SU-DHL-6 (cell line): ENCODE results near the gene CCL4L2.

ENCODE experiments used
- CTCF ChIP-seq: fragments of 200-600 bp; sonication (generic); IDR thresholded peaks from one replicate; pipeline ENCODE4 v1.5.1; 2017; ENCODE audit warnings: antibody characterized with exemption, mild to moderate bottlenecking, low read length, moderate library complexity; ENCODE audit not compliant: insufficient read depth, poor library complexity, severe bottlenecking
- EZH2phosphoT487 ChIP-seq: fragments of 200-600 bp; sonication (generic), shearing (Covaris generic); conservative IDR thresholded peaks from 2 replicates; pipeline ENCODE4 v1.6.1; 2018; ENCODE audit warnings: mild to moderate bottlenecking, antibody characterized with exemption, low read length, moderate library complexity, mixed read lengths

- TF ChIP-seq CTCF (no peak), EZH2phosphoT487 (no peak)
Measured at GRCh38 chr17:36212966-36213365, 2.1 kb downstream of the CCL4L2 start.
